HCT116 (cell line): ENCODE measurements around the gene COL21A1. TPM values are rescaled to one million over a fixed set of nuclear protein-coding genes. Genes with fewer than 3 reads are reported as not detected.

Experiments used
- ATAC-seq: fragments of 200-7000 bp; cut with Tn5 transposase; 2 replicates; pipeline ENCODE4 v1.9.1; 2020; ENCODE audit warnings: mild to moderate bottlenecking, moderate library complexity
- BruUV-seq: library from RNA; stranded (reverse); fragments of 400-500 nt; replicated peaks from 2 replicates; lab custom pipeline; 2021; lab: Mats Ljungman, UMichigan
- CTCF ChIA-PET: fragments of 300-600 bp; sonication (Branson Sonifier 250); formaldehyde crosslinking; loops from one replicate; lab custom pipeline; 2021; ENCODE audit warnings: antibody characterized with exemption; lab: Charles Lee
- POLR2A ChIA-PET: fragments of 300-600, 350-600 bp; sonication (Branson Sonifier 250); formaldehyde crosslinking; loops from one replicate; lab custom pipeline; 2021; ENCODE audit warnings: antibody characterized with exemption; lab: Charles Lee
- RAD21 ChIA-PET, 2 experiments: fragments of 300-600 bp; sonication (Branson Sonifier 250); formaldehyde crosslinking; loops; one replicate each; lab custom pipeline; 2023; ENCODE audit warnings: low total read pairs in 2 of 2; ENCODE audit not compliant: uncharacterized antibody in 2 of 2, unreplicated experiment in 2 of 2, low non-redundant PET in 1 of 2; lab: Charles Lee
- DNase-seq: peaks from one replicate; pipeline ENCODE4 v3.0.0-alpha.2; 2010; ENCODE audit warnings: low read depth, low spot score
- H2AFZ ChIP-seq: fragments of 200-600 bp; shearing (Covaris generic), sonication (generic); 2 replicates; pipeline ENCODE4 v1.6.1; 2017; ENCODE audit warnings: low read depth, mixed run types, mixed read lengths, antibody characterized with exemption, low read length; ENCODE audit not compliant: poor library complexity, severe bottlenecking
- H3K27ac ChIP-seq: 2 replicates; pipeline ENCODE4 v1.5.1; 2012; ENCODE audit warnings: low read depth, low read length
- H3K27me3 ChIP-seq: fragments of 200-600 bp; sonication (generic); 2 replicates; pipeline ENCODE4 v1.6.1; 2016; ENCODE audit warnings: mixed run types, low read length, mixed read lengths; ENCODE audit not compliant: insufficient read depth
- H3K36me3 ChIP-seq, 2 experiments: fragments of 200-500 bp in 1 of 2; fragments of 200-600 bp in 1 of 2; sonication (Bioruptor generic) in 1 of 2; sonication (generic) in 1 of 2; 2 replicates each; pipeline versions ENCODE4 v1.5.1 to v1.6.1; 2014 to 2016; ENCODE audit warnings: low read length in 2 of 2, inconsistent platforms in 1 of 2, mixed read lengths in 1 of 2, mixed run types in 1 of 2; ENCODE audit not compliant: insufficient read depth in 2 of 2, control insufficient read depth in 1 of 2
- H3K4me1 ChIP-seq, 2 experiments: fragments of 200-600 bp in 1 of 2; sonication (generic) in 1 of 2; 2 replicates each; pipeline versions ENCODE4 v1.5.1 to v1.6.1; 2012 to 2017; ENCODE audit warnings: low read length in 2 of 2, inconsistent platforms in 1 of 2, mild to moderate bottlenecking in 1 of 2, mixed read lengths in 1 of 2, mixed run types in 1 of 2, moderate library complexity in 1 of 2; ENCODE audit not compliant: insufficient read depth in 2 of 2, control insufficient read depth in 1 of 2
- H3K4me2 ChIP-seq: fragments of 200-600 bp; sonication (generic); 2 replicates; pipeline ENCODE4 v1.6.1; 2017; ENCODE audit warnings: mixed run types, low read length, mixed read lengths
- H3K4me3 ChIP-seq, 2 experiments: fragments of 200-600 bp in 1 of 2; sonication (generic) in 1 of 2; replicated peaks in 1 of 2; 2 replicates each; pipeline ENCODE4 v1.5.1; 2011 to 2016; ENCODE audit warnings: low read length in 2 of 2, control low read depth in 1 of 2, low read depth in 1 of 2, mild to moderate bottlenecking in 1 of 2, mixed read lengths in 1 of 2, mixed run types in 1 of 2
- H3K79me2 ChIP-seq: fragments of 200-600 bp; sonication (generic); 2 replicates; pipeline ENCODE4 v1.6.1; 2017; ENCODE audit warnings: mild to moderate bottlenecking, mixed run types, low read length, moderate library complexity, mixed read lengths; ENCODE audit not compliant: insufficient read depth
- H3K9ac ChIP-seq: fragments of 200-600 bp; sonication (generic); 2 replicates; pipeline ENCODE4 v1.6.1; 2016; ENCODE audit warnings: low read length, mixed read lengths
- H3K9me2 ChIP-seq: fragments of 200-600 bp; sonication (generic), shearing (Covaris generic); 2 replicates; pipeline ENCODE4 v1.6.1; 2017; ENCODE audit warnings: mixed run types, mild to moderate bottlenecking, moderate library complexity; ENCODE audit not compliant: insufficient read depth
- H3K9me3 ChIP-seq, 2 experiments: fragments of 200-500 bp in 1 of 2; fragments of 200-600 bp in 1 of 2; sonication (Bioruptor generic) in 1 of 2; sonication (generic) in 1 of 2; 2 replicates each; pipeline ENCODE4 v1.6.1; 2014 to 2017; ENCODE audit warnings: low read length in 2 of 2, mixed read lengths in 2 of 2, inconsistent platforms in 1 of 2, low read depth in 1 of 2, mild to moderate bottlenecking in 1 of 2, mixed run types in 1 of 2, moderate library complexity in 1 of 2; ENCODE audit not compliant: control insufficient read depth in 1 of 2, insufficient read depth in 1 of 2
- H4K20me1 ChIP-seq: fragments of 200-600 bp; sonication (generic), shearing (Covaris generic); 2 replicates; pipeline ENCODE4 v1.6.1; 2017; ENCODE audit warnings: mixed run types, mild to moderate bottlenecking, moderate library complexity; ENCODE audit not compliant: insufficient read depth
- CBX3 ChIP-seq: IDR thresholded peaks from 2 replicates; pipeline ENCODE4 v1.6.1; 2012; ENCODE audit warnings: low read depth
- CEBPB ChIP-seq: IDR thresholded peaks from 2 replicates; pipeline ENCODE4 v1.6.1; 2012; ENCODE audit warnings: low read depth
- ELF1 ChIP-seq: IDR thresholded peaks from 2 replicates; pipeline ENCODE4 v1.6.1; 2012; ENCODE audit warnings: low read depth, borderline replicate concordance
- EZH2phosphoT487 ChIP-seq: fragments of 200-600 bp; IDR thresholded peaks from 2 replicates; pipeline ENCODE4 v1.6.1; 2018; ENCODE audit warnings: antibody characterized with exemption, borderline replicate concordance
- FOSL1 ChIP-seq: IDR thresholded peaks from 2 replicates; pipeline ENCODE4 v1.6.1; 2012; ENCODE audit warnings: low read depth
- POLR2A ChIP-seq: IDR thresholded peaks from 2 replicates; pipeline ENCODE4 v1.7.0; 2011; ENCODE audit warnings: borderline replicate concordance; ENCODE audit not compliant: insufficient read depth, insufficient read length; ENCODE audit errors: extremely low read depth
- POLR2AphosphoS5 ChIP-seq: IDR thresholded peaks from 2 replicates; pipeline ENCODE4 v1.6.1; 2011; ENCODE audit warnings: mild to moderate bottlenecking, low read depth, low read length, moderate library complexity
- RAD21 ChIP-seq: IDR thresholded peaks from 2 replicates; pipeline ENCODE4 v1.6.1; 2012; ENCODE audit warnings: low read depth, mild to moderate bottlenecking
- SP1 ChIP-seq: IDR thresholded peaks from 2 replicates; pipeline ENCODE4 v1.6.1; 2012; ENCODE audit warnings: low read depth
- SRF ChIP-seq: IDR thresholded peaks from 2 replicates; pipeline ENCODE4 v1.6.1; 2012; ENCODE audit warnings: low read depth
- TCF7L2 ChIP-seq: IDR thresholded peaks from 2 replicates; pipeline ENCODE4 v1.7.0; 2011; ENCODE audit warnings: borderline replicate concordance, inconsistent platforms; ENCODE audit not compliant: insufficient read depth, insufficient read length; ENCODE audit errors: extremely low read depth
- YY1 ChIP-seq: IDR thresholded peaks from 2 replicates; pipeline ENCODE4 v1.6.1; 2011; ENCODE audit warnings: low read length, low read depth, moderate library complexity, mild to moderate bottlenecking; ENCODE audit not compliant: insufficient replicate concordance; ENCODE audit errors: extremely low read depth
- ZNF274 ChIP-seq: fragments of 200-500 bp; sonication (Bioruptor generic); IDR thresholded peaks from 2 replicates; pipeline ENCODE4 v1.6.1; 2014; ENCODE audit warnings: mild to moderate bottlenecking, low read depth, low read length, inconsistent platforms
- intact Hi-C: fragments of 100-400 bp; cut with micrococcal nuclease; formaldehyde crosslinking; loops from 2 replicates; pipeline ENCODE4 v1.10.0; 2022
- total RNA-seq: library from RNA; stranded (reverse); gene quantifications from one replicate; pipeline ENCODE4 v1.2.1, GENCODE V29; 2021; ENCODE audit not compliant: unreplicated experiment
- TF ChIP-seq, protein P1 (sequence below): IDR thresholded peaks from 2 replicates; pipeline ENCODE4 v1.6.1; 2011; ENCODE audit warnings: mild to moderate bottlenecking, low read length, moderate library complexity; ENCODE audit not compliant: insufficient replicate concordance; ENCODE audit errors: extremely low read depth
- TF ChIP-seq, protein P2 (sequence below): IDR thresholded peaks from 2 replicates; pipeline ENCODE4 v1.6.1; 2012; ENCODE audit warnings: low read depth

Gene COL21A1
- total RNA-seq, 1 experiment from 2014 or later = not detected

DNA sequence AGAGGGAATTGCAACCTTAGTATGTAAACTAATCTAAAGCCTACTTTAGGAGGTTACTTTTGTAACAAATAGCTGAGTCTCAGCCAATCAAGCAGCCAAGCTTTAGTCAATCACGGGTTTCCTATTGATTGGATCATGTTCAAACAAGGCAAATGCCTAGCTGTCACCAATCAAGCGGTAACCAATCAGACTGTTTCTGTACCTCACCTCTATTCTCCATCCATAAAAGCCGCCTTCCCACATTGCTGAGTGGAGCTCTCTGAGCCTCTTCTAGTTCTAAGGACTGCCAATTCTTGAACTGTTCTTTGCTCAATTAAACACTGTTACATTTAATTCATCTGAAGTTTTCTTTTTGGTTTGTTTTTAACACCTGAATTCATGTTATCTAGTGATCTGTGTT, 223.6 kb downstream of the COL21A1 start:
- ATAC-seq = no peak
- no peak overlapping the region for H2AFZ ChIP-seq
- BruUV-seq = no TSS peak
- CTCF ChIA-PET = no interaction called here
- no peak overlapping the region for H3K9ac ChIP-seq
- no peaks in the 10 kb centered on the region for H3K9me3 ChIP-seq
- H3K27me3 ChIP-seq = no peaks in the 10 kb centered on the region
- POLR2A ChIA-PET = no interaction called here
- no peaks in the 10 kb centered on the region for H3K4me1 ChIP-seq
- intact Hi-C loops = no loop called here
- no peak overlapping the region for H3K4me3 ChIP-seq
- H3K27ac ChIP-seq = no peak overlapping the region
- H3K4me2 ChIP-seq = no peak overlapping the region
- no peaks in the 10 kb centered on the region for H3K36me3 ChIP-seq
- TF ChIP-seq CBX3 = no peak
- no peak for TF ChIP-seq EZH2phosphoT487
- TF ChIP-seq TCF7L2 = no peak
- no peak for TF ChIP-seq POLR2AphosphoS5
- TF ChIP-seq ELF1 = no peak
- no peak for TF ChIP-seq POLR2A
- no peak for TF ChIP-seq ZNF274
- no peak for TF ChIP-seq YY1
- TF ChIP-seq CEBPB = no peak
- TF ChIP-seq SP1 = no peak
- TF ChIP-seq, protein P1, sequence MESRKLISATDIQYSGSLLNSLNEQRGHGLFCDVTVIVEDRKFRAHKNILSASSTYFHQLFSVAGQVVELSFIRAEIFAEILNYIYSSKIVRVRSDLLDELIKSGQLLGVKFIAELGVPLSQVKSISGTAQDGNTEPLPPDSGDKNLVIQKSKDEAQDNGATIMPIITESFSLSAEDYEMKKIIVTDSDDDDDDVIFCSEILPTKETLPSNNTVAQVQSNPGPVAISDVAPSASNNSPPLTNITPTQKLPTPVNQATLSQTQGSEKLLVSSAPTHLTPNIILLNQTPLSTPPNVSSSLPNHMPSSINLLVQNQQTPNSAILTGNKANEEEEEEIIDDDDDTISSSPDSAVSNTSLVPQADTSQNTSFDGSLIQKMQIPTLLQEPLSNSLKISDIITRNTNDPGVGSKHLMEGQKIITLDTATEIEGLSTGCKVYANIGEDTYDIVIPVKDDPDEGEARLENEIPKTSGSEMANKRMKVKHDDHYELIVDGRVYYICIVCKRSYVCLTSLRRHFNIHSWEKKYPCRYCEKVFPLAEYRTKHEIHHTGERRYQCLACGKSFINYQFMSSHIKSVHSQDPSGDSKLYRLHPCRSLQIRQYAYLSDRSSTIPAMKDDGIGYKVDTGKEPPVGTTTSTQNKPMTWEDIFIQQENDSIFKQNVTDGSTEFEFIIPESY = no peak
- TF ChIP-seq SRF = no peak
- no peak for TF ChIP-seq RAD21
- TF ChIP-seq FOSL1 = no peak
- TF ChIP-seq, protein P2, sequence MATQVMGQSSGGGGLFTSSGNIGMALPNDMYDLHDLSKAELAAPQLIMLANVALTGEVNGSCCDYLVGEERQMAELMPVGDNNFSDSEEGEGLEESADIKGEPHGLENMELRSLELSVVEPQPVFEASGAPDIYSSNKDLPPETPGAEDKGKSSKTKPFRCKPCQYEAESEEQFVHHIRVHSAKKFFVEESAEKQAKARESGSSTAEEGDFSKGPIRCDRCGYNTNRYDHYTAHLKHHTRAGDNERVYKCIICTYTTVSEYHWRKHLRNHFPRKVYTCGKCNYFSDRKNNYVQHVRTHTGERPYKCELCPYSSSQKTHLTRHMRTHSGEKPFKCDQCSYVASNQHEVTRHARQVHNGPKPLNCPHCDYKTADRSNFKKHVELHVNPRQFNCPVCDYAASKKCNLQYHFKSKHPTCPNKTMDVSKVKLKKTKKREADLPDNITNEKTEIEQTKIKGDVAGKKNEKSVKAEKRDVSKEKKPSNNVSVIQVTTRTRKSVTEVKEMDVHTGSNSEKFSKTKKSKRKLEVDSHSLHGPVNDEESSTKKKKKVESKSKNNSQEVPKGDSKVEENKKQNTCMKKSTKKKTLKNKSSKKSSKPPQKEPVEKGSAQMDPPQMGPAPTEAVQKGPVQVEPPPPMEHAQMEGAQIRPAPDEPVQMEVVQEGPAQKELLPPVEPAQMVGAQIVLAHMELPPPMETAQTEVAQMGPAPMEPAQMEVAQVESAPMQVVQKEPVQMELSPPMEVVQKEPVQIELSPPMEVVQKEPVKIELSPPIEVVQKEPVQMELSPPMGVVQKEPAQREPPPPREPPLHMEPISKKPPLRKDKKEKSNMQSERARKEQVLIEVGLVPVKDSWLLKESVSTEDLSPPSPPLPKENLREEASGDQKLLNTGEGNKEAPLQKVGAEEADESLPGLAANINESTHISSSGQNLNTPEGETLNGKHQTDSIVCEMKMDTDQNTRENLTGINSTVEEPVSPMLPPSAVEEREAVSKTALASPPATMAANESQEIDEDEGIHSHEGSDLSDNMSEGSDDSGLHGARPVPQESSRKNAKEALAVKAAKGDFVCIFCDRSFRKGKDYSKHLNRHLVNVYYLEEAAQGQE = no peak
- RAD21 ChIA-PET = no interaction called here
- 0 out of 2 replicates have a peak, but pooled peaks cover 3% of the 10 kb centered on the region for H3K9me2 ChIP-seq
- H3K79me2 ChIP-seq = no peaks in the 10 kb centered on the region
- no peaks in the 10 kb centered on the region for H4K20me1 ChIP-seq
- no peak for DNase-seq
